HG03045 (cell line): ENCODE measurements around the gene CYP3A4.
"Not testable (repeated sequence)": the region's sequence is repeated elsewhere in the genome, so short reads cannot be mapped to it uniquely, and the experiment has no call there.

ENCODE experiments used
- ATAC-seq: cut with Tn5 transposase; IDR thresholded peaks from one replicate; pipeline ENCODE4 v1.9.1; 2021; ENCODE audit warnings: mild to moderate bottlenecking, moderate library complexity; ENCODE audit not compliant: unreplicated experiment

The CYP3A4 gene

DNA sequence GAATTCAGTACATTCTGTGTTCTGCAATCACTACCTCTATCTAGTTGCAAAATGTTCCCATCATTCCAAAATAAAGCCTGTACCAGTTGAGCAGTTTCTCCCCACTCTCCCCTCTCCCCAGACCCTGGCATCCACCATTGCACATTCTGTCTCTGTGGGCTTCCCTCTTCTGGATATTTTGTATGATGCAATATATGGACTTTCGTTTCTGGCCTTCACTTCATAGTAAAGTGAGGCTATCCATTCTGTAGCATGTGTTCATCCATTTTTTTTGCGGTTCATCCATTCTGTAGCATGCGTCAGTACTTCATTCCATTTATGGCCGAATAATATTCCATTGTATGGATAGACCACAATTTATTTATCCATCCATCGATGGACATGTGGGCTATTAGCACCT lies 9.5 kb upstream of the CYP3A4 start:
- no peak for ATAC-seq

DNA sequence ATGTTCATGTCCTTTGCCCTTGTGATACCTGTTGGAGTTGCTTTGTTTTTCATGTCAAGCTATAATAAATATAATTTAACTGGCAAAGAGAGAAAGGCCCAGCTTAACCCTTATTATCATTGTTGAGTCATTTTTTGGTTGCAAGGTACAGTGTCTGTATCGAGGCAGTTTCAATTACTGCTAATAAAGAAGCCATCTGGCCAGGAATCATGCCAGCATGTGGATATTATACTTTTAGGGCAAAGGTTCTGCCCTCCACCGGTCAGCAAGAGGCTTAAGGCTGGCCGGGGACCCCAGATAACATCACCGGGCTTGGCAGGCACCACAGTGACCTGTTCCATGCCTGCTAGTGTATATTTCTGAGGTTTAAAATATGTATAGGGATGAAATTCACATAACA lies 9.0 kb upstream of the CYP3A4 start:
- no peak for ATAC-seq

DNA sequence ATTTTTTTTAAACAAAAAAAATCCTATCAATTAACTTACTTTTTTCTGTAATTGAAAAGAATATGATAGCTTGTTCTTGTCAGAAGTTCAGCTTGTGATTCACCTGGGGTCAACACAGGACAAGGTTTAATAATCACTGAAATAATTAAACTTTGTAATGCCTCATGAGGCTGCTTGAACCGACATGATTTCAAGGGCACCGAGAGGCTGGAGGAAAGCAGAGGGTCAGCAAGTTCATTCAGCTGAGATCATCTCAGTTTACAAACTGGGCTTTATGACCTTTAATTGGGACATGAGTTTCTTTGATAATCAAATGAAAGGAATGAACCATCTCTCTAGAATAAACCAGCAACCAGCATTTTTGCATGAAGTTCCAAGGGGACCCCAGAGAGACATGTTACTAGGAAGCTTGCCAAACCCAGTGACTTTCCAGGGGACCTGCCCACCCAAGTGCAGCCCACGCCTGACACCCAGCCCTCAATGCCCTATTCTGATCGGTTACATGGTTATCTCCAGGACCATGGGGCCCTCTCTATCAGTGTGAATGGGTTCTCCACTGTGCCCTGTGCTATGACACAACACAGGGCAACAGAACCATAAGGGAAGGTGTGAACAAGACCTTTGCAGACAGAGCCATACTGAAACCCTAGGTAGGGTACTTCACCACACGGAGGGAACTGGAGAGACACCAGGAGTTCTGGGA lies 7.8 kb upstream of the CYP3A4 start:
- ATAC-seq = no peak

DNA sequence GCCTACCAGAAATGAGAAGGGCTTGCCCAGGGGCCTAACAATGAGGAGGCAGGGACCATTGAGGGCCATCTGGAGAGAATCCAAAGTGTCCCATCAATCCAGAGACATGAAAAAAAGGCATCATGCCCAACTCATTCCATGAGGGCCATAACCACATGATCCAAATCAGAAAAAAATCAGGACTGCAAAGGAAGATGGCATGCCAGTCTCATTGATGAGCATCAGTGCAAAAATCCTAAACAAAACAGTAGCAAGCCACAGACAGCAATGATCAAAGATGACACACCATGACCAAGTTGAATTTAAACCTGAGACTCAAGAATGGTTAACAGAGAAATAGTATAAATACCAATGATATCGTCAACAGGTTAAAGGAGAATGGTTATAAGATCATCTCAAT lies 7.0 kb upstream of the CYP3A4 start:
- ATAC-seq = no peak

DNA sequence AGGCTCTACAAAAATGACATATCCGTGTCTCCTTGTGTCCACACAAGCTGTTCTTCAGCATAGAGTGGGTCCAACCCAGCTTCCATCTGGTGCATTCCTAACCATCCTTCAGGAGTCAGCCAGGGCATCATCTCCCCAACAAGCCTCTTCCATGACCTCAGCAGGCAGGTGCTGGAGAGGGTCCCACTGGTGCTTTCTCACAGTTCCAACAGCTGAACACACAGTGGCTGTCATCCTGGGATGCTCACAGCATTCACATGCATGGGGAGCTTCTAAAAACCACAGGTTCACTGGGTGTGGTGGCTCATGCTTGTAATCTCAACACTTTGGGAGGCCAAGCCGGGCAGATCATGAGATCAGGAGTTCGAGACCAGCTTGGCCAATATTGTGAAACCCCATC lies 6.4 kb upstream of the CYP3A4 start:
- no peak for ATAC-seq

DNA sequence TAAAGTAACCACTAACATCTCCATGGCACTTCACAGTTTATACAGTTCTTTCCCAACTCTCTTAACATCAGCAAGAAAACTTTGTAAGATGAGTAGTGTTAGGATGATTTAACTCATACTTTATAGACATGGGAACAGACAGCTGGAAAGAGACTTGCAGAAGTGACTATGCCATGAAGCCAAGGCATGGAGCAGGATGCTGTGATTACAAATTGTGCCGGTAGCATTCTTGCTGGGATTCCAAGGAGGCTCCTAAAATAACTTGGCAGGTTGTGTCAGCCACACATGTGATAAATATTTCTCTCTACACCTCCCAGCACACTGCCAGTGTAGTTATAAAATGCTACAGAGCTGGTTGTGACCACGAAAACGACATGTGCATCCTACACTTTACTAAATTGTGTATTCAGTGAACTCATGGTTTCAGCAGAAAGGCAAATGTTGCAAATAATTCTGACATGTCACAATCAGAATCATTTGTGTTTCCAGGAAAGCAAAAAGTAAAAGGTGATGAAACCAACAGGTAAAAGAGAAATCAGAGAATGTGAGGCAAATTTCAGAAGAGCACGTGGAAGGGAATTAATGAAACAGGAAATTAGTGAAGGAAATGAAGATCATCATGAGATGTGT lies 5.6 kb upstream of the CYP3A4 start:
- ATAC-seq = no peak

DNA sequence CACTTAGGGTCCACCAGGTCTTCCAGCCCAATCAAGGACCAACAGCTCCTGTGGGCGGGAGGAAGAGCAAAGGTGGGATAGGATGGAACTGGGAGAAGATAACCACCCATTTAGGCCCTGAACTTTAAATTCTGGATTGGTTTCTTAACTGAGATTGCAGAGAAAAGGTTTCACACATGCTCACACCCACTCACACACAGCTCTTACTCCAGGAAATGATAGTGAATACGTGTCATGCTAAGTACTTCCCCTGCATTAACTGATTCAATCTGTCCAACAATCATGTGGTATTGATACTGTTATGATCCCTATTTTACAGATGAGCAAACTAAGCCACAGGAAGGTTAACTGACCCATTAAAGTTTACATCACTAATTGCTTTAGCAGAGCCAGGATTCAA lies 4.6 kb upstream of the CYP3A4 start:
- ATAC-seq = no peak

DNA sequence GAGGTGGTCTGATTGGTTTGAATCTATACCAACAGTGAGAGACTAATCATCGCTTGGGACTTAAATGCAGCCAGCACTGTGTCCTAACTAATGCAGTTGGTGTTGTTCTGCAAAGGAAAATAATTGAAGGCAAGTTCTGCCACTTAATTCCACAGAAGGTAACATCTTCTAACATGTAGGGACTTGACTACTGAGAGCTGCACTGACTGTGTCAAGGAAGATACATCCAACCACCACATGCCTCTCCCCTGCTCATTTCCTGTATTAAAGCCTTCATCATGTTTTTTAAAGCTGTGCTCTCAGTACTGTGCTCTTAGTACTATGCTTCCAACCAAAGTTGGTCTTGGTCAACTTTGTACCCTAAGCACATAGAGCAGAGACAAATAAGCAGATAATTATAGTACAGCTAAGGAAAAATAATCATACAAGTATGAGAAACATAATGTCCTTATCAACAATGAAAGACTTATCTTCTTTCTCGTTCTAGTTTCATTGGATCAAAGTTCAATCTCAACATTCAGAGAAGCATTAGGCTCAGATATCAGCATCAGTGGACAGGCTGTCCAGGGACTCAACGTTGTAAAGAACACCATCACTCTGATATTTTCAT lies 2.8 kb upstream of the CYP3A4 start:
- no peak for ATAC-seq

DNA sequence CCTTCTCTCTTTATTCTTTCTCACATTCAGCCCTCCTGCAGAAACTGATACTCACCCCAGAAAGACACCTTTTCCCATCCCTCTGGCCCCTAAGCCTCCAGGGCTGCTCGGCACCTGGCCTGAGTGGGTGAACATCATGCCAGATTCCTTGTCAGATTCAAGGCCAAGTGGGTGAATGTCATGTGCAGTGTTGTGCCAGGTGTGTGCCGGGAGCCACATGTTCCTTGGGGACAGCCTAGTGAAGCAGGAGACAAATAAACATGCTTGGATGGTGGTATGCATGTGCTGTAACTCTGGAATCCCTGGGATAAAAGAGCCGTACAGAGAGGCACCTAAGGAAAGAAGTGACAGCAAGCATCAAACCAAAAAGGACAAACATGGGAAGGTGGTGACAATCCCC lies 1.7 kb upstream of the CYP3A4 start:
- not testable (repeated sequence) for ATAC-seq

DNA sequence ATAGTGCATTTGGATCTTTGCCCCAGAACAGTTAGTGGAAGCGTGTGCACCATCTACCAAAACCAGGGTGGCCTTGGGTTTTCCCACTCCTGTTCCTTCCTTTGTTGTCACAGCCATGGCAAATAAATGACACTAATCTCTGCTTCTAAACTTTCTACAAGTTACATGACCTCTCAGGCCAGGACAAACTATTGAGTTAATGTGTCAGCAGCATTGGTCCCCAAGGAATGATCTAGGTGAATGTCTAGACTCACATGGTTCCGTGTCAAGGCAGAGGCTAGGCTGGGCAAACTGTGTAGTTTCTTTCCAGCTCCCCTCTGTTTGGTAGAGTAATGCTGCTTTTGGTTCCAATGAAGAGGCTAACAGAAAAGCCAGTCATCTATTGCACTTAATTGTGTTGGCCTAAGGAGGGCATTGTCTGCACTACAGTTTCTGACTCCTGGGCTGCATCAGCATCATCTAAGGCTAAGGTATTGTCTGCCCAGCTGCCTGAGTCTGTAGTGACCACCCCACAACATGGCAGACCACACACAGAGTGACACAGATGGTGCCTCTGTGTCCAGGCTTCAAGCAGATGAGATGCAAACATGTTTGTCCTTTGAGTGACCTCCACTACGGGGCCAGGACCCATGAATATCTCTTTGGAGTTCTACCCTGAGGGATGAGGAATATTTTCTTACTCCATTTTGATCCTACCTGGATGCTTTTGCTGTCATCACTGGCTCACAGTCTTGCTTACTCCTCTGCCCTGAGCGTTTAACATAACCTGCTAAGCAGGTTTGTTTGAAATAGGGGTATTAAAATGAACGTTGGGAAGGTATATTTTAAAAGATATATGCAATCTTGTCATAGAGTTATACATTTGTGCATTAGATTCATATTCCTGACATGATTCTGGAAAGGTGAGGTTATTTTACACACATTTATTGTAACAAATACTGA lies 1.7 kb downstream of the CYP3A4 start:
- ATAC-seq = no peak

DNA sequence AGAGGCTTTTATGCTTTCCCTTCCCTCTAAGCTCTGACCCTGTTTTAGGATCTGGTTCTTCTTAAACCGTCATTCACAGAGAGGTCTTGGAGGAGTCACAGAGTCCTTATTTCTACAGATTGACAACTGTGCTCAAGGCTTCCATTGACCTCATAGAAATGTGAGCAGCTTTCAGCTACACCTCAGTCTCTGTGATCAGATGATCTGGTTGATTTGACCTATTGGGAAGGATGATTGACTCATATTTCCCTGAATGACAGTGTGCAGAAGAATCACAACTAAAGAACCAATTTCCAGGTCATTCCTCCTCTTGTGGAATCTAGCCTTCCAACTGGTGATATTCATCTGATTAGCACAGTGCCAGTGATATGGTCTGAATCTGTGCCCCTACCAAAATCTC lies 3.4 kb downstream of the CYP3A4 start:
- no peak for ATAC-seq

DNA sequence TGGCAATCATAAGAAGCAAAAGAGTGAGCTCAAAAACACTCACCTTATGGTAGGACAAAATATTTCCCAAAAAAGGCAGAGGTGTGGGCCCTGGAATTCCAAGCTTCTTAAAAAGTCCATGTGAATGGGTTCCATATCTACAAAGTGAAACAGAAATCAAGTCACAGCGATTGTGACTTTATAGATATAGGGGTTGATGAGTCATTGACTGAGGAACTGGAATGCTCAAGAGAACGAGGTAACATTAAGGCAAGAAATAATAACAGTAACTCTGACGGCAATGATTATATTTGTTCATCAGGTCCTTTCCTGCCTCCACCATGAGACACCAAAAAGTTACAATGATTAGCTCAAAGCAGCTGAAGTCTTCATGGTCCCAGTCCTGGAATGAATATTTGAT lies 4.0 kb downstream of the CYP3A4 start:
- ATAC-seq = no peak

DNA sequence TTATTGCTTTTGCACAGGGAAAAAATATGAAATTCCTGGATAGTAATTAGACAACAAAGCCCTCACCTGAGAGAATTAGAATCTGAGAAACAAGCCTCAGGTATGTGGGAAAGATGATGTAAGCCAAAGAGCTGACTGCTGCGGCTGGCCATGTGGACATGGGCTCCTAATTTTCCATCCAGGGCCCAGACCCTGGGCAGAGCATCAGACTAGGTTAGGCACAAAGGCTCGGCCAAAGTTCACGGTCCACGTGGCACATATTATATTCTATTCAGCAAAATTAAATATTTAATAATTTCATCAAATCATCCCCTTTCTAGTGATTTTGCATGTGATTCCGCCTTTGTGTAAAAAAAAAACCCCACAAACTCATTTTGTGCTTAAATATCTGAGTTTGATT lies 5.1 kb downstream of the CYP3A4 start:
- no peak for ATAC-seq

DNA sequence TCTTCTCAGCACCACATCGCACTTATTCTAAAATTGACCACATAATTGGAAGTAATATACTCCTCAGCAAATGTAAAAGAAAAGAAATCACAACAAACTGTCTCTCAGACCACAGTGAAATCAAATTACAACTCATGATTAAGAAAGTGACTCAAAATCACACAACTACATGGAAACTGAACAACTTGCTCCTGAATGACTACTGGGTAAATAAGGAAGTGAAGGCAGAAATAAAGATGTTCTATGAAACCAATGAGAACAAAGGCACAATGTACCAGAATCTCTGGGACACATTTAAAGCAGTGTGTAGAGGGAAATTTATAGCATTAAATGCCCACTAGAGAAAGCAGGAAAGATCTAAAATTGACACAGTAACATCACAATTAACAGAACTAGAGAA lies 10.6 kb downstream of the CYP3A4 start:
- ATAC-seq = not testable (repeated sequence)

DNA sequence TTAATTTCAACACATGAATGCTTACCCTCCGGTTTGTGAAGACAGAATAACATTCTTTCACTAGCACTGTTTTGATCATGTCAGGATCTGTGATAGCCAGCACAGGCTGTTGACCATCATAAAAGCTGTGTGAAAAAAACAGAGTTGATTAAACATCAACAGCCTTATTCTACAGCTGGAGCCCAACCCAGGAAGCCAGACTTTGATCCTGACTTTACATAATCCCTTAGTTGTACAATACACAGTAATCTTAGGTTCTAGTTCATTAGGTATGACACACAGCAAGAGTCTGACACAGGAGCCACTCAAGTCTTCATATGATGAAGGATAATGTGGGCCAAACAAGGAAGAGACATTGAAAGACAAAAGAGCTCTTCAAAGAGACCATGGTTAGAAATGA lies 11.4 kb downstream of the CYP3A4 start:
- no peak for ATAC-seq

DNA sequence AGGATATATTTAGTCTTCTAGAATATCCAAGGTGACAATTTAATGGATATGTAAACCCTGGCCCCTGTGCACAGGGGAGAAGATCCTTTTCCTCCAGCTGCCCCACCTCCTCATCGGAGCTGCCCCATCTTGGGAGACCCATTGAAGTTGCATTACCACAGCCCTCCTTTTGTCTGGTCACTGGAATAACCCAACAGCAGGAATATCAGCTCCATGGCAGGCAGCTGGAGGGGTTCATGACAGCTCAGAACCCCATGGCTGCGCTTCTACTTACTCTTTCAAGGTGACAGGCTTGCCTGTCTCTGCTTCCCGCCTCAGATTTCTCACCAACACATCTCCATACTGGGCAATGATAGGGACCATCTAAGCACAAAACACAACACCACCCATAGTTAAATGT lies 14.5 kb downstream of the CYP3A4 start:
- ATAC-seq = not testable (repeated sequence)

DNA sequence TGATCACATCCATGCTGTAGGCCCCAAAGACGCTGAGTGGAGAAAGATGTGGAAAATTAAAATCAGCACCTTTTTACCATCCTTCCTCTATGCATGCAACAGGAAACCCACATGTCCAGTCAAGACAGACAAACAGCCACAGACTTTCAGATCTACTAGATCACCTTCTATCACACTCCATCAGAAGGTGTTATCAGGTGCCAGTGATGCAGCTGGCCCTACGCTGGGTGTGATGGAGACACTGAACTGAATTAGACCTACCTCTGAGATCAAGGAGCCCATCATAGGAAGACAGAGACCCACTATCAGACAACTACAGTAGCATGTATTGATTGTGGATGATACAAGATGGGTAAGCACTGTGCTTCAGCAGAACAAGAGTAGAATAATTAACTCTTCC lies 15.5 kb downstream of the CYP3A4 start:
- ATAC-seq = no peak

DNA sequence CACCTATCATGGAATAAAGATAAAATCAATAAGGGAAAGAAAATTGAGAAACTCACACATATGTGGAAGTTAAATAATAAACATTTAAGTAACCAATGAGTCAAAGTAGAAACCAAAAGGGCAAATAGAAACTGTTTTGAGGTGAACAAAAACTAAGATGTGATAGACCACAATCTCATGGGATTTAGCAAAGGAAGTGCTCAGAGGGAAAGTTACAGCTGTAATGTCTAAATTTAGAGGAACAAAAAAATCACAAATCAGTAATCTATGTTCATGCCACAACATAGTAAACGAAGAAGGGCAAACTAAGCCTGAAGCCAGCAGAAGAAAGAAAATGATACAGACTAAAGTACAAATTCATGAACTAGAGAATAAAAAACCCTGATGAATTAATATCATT lies 16.3 kb downstream of the CYP3A4 start:
- ATAC-seq = no peak

DNA sequence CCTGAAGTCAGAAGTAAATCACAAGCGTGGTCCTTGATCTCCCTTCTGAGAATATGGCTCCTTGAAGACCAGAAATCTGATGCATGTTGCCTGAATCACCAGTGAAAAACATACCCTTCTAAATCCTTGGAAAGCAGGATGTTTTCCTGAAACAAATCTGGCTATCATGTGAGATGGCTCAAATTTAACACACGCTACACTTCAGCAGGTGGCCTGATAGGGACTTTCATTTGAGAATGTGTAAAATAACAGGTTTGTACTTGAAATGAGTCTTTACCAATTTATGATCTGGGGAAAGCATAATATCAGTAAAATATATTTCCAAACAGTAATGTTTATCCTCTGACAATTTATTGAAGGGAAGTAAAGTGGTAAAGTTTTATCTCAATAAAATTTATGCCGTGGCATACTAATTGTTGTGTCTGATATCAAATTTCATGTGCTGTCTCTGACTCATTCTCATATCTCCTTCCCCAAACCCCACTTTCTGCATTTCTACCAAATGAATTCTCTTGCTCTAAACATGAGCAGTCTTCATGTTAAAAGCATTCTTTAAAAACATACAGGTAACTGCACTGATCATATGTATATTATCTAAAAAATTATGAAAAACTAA lies 17.4 kb downstream of the CYP3A4 start:
- no peak for ATAC-seq

DNA sequence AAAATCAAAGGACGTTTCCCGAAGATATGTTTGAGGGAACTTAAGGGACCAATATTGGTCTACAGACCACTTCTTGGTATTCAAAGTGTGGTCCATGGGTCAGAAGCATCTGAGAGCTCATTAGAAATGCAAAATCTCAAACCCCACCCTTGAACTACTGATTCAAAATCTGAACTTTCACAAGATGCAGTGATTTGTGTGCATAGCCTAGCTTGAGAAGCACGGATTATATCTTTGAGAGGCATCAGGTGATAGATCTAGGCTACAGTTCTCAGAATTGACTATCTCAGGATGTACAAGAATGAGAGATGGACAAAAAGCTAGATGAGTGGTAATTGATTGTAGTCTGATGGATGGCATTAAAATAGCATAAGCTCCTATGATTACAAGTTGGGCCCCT lies 19.5 kb downstream of the CYP3A4 start:
- ATAC-seq = no peak
